Retina (tissue), 1 donor: ENCODE measurements around the gene DNAJB14.
A peak's percentile ranks its signal among the peaks of the same experiment; 100 is the strongest.

ENCODE experiments used
- DNase-seq: peaks from one replicate; pipeline ENCODE4 v3.0.0-alpha.2; 2016

The DNAJB14 gene

DNA sequence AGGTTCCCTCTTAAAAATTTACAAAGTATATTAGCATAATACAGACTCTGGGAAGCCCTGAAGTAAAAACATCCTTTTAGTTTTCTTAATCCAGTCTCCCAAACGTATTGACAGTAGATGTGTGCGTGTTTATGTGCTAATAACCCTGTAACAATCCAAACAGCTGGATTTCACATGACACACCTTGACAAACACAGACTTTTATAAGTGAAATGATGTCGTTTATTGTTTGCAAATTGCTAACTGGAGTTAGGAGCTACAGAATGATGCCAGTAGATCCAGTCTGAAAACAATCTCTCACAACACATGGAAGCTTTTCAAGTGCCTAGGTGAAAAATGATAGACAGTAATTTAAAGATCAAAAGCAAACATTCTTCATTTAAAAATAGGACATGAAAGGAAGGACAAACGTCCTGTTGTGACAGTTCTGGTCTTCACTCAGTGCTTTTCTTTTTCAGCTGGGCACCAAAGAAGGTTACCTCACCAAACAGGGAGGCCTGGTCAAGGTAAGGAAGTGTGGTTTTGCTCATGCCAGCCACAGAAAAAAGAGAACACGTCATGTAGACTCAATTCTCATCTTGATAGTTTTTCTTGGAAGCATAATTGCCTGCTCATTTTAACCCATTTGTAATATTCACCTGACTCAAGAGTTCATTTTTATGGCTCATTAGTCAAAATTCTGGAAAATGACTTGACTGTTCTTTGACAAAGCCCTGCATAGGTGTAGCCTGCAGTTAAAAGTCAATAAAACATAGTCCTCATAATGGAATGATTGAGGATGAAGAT lies 85.1 kb downstream of the DNAJB14 start:
- no peak for DNase-seq

DNA sequence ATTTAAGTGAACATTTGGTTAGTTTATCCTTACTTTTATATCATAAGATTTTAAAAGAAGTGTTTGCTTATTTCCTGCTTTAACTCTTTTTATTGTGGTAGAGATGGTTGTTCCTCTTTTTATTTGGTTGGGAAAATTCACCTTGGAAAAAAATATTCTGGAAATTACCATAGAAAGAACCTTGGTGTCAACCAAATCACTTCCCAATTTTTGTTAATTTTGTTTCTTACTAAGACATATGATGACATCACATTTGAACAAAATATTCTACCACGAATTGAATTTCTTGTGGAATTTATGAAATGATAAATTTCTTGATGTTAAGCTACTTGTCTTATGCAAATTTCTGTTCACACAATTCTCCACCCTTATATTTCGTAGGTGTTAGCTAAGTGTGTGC lies 85.9 kb downstream of the DNAJB14 start:
- no peak for DNase-seq

DNA sequence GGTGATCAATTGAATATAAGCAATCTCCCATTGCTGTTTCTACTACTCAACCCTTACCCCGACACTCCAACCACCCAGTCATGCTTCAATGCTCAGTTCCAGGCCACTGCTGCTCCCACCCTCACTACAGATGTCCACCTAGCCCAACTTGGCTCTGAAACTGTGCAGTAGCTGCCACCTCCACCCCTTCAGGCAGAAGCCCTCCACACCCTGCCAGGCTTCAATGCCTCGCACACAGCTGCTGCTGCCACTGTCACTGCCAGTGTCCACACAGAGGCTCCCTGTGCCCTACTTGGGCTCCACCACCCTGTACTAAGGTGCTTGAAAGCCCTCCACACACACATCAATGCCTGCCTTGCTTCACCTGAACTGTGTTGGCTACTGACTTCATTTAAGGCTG lies 86.8 kb downstream of the DNAJB14 start:
- DNase-seq = no peak

- DNase-seq = no peak
These were observed 89.1 kb downstream of the DNAJB14 start for GRCh38 chr4:99857307-99857706.

DNA sequence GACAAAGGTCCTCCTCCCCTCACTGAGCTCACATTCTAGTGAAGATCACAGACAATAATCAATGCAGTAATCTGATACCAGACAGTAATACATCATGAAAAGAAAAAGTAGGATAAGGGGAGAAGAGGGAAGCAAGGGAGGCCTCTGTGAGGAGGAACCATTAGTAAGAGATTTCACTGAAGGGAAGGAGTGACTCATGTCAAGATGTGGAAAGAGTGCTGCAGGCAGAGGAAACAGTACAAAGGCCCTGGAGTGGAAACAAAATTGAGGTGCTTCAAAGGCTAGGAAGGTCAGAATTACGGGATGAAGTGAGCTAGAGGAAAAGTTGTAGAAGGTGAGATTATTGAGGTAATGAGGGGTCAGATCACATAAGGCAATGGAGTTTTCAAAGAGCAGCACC lies 90.3 kb downstream of the DNAJB14 start:
- no peak for DNase-seq

- no peak for DNase-seq
These were observed 90.7 kb downstream of the DNAJB14 start for GRCh38 chr4:99855678-99856077.

DNA sequence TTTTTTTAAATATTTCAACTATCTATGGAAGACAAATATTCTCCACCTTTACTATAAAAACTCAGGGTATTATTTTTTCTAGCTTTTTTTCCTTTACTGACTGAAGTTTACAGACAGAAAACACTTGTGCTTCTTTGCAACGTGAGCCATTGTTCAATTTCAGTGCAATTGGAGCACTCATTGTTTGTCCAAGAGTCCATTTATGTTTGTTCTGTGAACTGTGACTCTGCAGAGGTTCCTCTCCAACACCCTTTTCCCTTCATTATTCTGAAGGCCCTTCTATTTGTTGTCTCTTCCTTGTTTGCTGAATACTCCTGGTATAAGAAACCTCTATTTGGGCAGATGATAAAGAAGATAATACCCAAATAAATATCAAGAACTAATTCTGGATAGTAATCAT lies 92.4 kb downstream of the DNAJB14 start:
- DNase-seq = peak; percentile 4

DNA sequence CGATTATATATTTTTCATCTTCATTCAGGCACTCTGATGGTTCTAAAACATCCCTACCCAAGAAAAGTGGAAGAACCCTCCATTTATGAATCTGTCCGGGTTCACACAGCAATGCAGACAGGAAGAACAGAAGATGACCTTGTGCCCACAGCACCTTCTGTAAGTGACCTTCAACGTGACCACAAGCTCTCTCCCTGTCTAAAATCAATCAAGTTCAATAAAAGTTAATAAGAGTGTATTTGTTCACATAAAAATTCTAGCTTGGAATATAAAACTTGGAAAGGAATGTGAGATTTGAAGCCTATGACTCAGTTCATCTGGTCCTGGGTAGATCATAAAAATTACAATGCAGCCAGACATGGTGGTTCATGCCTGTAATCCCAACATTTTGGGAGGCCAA lies 93.2 kb downstream of the DNAJB14 start:
- DNase-seq = no peak

GRCh38 chr4:99852199-99852749 lies 94.1 kb downstream of the DNAJB14 start:
- DNase-seq = no peak

DNA sequence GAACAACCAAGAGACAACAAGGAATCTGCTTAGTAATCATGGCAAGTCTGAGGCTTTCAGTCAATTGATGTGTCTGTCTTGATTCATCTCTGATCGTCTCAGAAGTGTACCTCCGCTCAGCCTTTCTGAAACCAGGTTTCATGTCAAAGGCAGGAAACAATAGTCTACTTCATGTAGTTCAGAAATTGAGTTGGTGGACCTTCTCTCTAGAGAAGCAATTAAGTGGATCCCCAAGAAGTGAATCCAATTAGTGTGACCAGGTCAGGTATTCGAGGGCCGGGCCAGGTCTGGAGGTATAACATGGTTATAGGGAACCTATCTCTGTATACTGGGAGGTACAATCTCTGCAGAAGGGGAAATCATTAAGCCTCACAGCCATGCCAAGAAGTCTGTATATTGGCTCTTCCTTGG lies 97.8 kb downstream of the DNAJB14 start:
- no peak for DNase-seq

DNA sequence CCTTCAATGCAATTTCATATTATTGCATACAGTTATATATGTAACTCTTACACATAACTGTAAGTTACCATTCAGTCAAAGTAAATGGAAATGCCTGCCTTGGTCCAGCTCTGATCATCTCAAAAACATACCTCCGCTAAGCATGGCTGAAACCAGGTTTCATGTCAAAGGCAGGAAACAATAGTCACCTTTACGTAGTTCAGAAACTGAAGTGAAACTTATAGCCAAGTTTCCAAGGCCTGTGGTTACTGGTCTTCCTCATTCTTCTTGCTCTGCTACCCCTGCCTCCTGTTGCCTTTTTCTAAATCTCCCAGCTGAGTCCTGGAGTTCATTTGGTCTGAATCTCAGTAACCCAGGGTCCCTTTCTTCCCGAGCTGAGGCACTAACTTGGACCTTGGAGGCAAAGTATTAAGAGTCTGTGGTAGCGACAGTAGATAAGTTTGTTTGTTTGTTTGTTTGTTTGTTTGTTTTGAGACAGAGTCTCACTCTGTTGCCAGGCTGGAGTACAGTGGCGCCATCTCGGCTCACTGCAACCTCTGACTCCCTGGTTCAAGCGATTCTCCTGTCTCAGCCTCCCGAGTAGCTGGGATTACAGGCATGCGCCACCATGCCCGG lies 98.9 kb downstream of the DNAJB14 start:
- no peak for DNase-seq

- no peak for DNase-seq
These were observed 99.5 kb downstream of the DNAJB14 start for GRCh38 chr4:99846891-99847290.
